ENCODE results near the gene TMEM143.
"Not testable (repeated sequence)": the region's sequence is repeated elsewhere in the genome, so short reads cannot be mapped to it uniquely, and the experiment has no call there.

Gene TMEM143

DNA sequence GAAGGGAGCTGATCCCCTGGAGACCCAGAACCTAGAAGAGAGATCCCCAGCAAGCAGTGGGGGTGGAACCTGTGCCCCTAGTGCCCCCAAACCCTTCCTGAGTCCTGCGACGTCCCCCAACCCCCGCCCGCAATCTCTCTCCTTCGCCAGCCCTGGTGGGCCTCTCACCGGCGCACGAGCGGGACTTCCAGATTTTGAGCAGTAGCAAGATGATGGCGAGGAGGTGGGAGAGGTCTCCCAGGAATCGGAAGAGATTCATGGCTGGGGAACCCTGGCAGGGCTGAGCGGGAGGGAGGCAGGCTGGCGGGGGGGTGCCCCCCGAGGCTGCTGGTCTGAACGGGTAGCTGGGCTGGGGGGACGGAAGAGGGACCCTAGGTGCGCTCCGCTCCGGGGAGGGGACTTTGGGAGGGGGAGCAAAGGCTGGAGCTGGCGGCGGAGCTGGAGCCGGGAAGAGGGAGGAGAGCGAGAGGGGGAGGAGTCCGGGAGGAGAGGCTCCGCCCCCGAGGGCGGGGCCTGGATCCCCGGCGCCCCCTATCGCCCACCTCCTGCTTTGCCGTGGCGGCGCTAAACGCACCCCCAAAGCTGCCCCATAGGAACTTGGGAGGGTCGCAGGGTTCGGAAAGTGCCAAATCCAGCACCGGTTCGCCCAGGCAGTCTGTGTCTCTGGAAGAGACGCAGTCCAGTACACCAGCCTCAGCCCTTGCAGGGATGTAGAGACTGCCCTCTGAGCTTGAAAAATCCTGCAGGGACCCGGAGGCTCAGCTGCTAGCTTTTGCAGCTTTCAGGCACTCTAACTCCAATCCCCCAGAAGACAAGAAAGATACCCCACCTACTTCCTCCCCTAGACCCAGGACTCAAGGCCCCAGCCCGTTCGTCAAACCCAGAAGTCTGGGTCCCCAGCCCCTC lies 27.6 kb upstream of the TMEM143 start, which contains the start of gene KDELR1:
KDELR1 (minus strand) TSS at position 452 of the 906 bp plus-strand sequence; CDS start at position 259, 193 bp downstream.
- DNase-seq (ENCODE audit: low read depth, low spot score) = peak; percentile 38

DNA sequence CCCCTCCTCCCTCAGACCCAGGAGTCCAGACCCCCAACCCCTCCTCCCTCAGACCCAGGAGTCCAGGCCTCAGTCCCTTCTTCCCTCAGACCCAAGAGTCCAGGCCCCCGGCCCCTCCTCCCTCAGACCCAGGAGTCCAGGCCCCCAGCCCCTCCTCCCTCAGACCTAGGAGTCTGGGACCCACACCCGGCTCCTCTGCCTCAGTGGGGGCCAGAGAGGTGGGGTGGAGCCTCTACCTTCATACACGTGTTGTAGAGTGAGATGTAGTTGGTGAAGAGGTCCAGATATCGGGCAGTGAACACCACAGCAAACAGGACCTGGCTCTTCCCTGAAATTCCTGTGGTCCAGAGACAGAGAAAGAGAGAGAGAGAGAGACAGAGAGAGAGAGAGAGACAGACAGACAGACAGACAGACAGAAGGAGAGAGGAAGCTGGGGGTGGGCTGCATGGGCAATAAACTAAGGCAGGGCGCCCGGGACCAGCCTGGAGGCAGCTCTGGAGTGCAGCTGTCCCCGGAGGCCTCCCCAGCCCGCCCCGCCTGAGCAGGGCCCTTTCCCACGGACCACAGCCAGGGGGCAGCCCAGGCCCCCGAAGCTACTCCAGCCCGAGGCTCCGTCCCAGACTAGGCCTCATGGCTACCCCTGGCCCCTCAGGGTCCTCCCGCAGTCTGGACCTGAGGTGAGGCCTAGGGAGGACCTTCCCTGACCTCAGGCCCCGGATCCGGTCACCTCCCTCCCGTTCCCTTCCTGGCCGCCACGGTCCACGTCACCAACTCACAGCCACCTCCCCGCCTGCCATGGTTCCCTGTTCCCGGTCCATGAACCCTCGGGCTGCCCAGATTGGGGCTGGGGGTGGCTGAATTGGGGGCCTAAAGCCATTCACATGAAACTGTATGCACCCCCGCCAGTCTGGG lies 26.7 kb upstream of the TMEM143 start:
- DNase-seq (ENCODE audit: low read depth, low spot score) = peak; percentile 26

DNA sequence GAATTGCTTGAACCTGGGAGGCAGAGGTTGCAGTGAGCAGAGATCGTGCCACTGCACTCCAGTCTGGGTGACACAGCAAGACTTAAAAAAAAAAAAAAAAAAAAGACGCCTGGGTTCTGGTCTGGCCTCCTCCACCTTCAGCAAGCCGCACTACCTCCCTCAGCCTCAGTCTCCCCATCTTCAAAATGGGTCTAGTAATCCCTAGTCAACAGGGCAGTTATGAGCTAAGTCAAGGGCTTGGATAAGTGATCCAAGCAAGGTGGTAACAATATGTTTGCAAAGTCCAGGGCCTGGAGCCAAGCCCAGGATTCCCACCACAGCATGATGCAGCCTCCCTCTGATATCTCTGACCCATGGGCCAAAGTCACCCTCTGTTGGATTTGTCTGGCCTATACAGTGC lies 23.2 kb upstream of the TMEM143 start:
- no peak for DNase-seq (ENCODE audit: low read depth, low spot score)

DNA sequence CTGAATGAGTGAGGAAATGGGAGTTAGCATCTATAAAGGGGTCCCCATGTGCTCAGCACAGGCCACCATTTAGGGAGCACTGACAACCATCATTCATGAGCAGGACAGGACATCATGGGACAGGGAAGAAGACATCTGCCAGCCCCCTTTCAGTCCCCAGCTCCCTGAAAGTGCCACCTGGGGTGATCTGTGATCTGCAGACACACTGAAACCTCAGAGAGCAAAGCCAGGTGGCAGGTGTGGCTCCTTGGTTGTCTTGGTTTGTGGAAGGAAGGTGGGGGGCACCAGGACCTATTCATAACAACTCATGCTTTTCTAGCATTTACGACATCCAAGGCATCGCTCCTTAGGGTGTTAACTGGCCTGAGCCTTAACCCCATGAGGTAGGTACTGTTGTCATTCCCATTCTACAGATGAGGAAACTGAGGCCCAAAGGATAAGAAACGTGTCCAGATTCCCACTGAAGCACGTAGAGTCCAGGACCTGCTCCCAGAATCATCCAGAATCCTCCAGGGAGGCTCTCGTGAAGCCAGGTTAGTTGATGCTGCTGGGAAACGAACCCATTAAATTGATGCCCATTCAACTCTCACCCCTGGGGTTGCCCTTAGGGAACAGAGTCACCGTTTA lies 21.8 kb upstream of the TMEM143 start:
- DNase-seq (ENCODE audit: low read depth, low spot score) = no peak

DNA sequence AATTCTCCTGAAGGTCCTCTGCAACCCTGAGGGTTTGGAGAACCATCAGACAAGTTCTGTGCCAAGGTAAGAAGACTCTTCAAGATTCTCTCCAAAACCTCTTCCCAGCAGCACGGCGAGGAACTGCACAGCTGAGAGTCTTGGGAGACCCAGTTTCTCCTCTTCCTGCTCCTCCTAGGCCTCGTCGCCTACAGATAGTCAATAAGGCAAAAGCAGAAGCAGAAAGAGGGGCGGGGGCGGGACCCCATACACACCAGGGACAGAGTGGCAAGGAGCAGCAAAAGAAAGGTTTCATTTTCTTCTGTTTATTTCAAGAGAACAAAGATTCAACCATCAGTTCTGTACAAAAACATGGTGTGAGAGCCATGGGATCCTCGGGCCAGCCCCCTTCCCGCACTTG lies 18.5 kb upstream of the TMEM143 start:
- DNase-seq (ENCODE audit: low read depth, low spot score) = no peak

DNA sequence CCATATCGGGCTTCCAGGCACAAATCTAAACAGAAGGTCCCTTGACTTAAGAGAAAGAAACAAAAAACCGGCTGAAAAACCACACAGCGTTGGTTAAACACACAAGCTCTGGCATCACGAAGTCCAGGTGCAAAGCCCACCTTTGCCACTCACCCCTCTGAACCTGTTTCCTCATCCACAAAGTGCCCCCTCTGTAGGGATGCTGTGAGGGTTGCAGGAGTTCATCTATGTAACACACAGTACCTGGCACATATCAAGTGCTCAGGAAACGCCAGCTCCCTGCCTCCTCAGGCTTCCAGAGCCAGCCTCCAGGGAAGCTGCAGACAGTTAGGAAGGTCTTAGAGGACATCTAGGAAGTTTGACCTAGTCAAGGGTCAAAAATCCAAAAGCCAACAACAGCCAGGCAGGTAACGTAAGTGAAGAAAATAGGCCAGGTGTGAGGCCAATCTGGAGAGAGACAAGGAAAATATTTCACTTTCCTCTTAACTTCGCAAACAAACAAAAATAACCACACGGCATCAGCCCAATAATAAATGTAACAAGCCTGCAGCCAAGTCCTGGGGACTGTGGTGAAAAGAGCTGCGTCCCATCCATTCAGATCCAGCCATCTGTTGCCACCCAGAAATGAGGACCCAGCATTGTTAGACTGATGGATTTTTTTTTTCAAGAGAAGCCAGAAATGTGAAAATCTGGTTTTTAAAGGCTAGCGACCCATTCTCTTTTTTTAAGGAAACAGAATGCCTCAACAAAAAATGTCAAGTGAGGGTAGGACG lies 17.6 kb upstream of the TMEM143 start:
- DNase-seq (ENCODE audit: low read depth, low spot score) = no peak

DNA sequence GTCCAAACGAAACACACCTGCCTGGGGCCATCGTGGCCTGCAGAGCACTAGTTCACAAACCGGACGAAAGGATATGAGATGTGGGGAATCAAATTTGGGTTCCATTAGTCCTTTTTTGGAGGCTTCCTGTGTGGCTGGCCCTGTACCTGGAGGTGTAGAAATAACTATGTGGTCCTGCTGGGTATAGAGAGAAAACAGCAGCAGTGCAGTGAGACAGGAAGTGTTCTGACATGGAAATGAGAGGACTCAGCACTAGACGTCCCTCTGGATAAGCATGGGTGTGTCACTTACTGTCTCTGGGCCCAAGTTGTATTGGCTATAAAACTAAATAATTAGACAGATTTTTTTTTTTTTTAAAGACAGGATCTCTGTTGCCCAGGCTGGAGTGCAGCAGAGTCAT lies 15.3 kb upstream of the TMEM143 start:
- DNase-seq (ENCODE audit: low read depth, low spot score) = no peak

DNA sequence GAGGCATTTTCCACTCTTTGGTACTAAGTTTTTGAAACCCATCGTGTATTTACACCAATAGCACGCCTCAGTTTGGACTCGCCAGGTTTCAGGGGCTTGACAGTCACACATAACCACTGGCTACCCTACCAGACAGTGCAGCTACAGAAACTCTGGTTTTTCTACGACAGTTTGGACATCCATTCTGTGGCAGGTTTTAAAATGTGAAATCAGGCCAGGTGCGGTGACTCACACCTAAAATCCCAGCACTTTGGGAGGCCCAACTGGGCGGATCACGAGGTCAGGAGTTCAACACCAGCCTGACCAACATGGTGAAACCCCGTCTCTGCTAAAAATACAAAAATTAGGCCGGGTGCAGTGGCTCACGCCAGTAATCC lies 14.4 kb upstream of the TMEM143 start:
- DNase-seq (ENCODE audit: low read depth, low spot score) = no peak

DNA sequence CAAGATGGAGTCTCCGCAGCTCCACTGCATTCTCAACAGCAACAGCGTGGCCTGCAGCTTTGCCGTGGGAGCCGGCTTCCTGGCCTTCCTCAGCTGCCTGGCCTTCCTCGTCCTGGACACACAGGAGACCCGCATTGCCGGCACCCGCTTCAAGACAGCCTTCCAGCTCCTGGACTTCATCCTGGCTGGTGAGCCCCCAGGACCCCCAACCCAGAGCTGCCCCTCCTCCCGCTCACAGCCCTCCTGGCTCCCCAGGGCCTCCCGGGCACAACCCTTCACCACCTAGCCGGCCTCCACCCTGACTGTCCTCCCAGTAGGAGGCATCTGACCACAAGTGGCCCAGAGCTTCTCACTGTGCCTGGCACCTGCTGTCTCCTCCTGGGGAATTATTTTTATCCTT lies 9.8 kb upstream of the TMEM143 start:
- DNase-seq (ENCODE audit: low read depth, low spot score) = no peak

DNA sequence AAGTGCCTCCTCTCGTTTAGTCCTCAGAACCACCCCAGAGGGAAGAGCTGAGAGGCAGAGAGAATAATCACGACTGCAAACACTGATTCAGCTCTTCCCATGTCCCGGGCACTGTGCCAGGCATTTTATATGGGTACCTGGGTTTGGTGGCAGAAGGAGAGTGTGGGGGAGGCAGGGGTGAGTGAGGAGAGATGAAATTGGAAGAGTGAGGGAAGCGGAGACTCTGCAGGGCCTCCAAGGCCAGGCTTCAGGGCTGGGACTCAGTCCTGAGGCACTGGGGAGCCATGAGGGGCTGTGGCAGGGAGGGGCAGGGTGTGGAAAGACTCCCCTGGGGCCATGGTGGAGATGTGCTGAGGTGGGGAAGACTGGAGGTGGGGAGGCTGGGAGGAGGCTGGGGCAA lies 9.2 kb upstream of the TMEM143 start:
- no peak for DNase-seq (ENCODE audit: low read depth, low spot score)

DNA sequence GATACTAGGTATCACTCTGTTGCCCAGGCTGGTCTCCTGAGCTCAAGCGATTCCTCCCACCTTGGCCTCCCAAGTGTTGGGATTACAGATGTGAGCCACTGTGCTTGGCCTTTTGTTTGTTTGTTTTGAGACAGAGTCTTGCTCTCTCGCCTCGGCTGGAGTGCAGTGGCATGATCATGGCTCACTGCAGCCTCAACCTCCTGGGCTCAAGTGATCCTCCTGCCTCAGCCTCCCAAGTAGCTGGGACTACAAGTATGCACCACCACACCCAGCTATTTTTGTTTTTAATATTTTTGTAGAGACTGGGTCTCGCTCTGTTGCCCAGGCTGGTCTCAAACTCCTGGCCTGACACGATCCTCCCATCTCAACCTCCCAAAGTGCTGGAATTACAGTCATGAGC lies 8.0 kb upstream of the TMEM143 start:
- not testable (repeated sequence) for DNase-seq (ENCODE audit: low read depth, low spot score)

DNA sequence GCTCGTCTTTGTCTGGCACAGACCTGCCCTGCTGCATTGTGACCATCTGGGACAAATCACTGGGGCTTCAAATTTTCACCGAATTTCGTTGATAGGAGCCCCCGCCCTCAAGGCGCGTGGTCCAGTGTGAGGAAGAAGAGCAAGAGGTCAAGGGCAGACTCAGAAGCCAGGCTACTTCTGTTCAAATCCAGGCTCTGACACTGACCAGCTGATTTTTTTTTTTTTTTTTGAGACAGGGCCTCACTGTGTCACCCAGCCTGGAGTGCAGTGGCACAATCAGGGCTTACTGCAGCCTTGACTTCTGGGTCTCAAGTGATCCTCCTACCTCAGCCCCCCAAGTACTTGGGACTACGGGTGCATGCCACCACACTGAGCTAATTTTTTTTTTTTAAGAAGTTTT lies 7.6 kb upstream of the TMEM143 start:
- DNase-seq (ENCODE audit: low read depth, low spot score) = no peak

DNA sequence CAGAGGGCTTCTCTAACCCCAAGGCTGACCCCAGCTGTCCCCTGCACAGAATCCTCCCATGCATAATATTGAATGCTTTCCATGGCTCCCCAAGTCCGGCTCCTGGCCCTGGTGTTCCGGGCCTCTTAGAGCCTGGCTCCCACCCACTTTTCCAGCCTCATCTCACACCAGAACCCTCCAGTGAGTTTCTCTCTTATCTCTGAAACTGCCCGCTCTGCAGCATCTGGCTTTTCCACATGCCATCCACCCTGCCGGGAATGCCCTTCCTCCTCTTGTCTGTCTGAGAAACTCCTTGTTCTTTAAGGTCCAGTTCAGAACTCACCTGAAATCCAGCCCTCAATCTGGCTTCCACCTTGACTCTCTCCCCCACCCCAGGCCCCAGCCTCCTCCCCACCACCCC lies 7.2 kb upstream of the TMEM143 start:
- no peak for DNase-seq (ENCODE audit: low read depth, low spot score)

DNA sequence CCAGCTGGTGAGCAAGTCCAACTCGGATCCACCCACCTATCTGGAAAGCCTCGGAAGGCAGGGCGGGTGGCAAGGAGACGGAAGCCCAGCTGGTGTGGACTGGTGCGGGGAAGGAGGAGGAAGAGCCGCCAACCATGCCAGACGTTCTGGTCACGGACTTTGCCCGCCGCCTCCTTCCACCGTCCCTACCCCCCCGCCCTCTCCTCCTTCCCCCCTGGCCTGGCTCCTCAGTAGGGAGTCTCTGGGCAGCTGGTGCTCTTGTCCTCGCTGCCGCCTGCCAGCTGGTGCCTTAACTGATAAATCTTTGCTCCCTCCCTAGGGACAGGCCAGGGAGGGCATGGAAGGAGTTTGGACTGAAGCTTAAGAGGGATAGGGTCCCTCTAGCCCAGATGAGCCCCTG lies 5.2 kb upstream of the TMEM143 start:
- DNase-seq (ENCODE audit: low read depth, low spot score) = no peak

DNA sequence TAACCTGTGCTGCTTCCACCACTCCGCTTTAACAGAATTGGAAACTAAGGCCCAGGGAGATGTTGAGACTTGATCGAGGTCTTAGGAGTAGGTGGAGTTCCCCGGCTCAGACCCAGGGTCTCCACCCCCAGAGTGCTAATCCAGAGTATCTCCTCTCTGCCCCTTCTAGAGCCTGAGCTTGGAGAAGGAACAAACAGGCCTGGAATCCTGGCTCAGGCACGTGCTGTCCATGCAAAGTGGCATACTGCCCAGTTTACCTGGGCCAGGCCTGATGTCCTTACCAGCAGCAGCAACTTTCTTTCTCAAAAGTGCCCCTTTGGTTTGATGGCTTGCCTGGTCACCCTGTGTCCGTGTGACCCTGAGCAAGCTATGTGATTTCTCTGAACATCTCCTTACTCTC lies 4.1 kb upstream of the TMEM143 start:
- no peak for DNase-seq (ENCODE audit: low read depth, low spot score)

DNA sequence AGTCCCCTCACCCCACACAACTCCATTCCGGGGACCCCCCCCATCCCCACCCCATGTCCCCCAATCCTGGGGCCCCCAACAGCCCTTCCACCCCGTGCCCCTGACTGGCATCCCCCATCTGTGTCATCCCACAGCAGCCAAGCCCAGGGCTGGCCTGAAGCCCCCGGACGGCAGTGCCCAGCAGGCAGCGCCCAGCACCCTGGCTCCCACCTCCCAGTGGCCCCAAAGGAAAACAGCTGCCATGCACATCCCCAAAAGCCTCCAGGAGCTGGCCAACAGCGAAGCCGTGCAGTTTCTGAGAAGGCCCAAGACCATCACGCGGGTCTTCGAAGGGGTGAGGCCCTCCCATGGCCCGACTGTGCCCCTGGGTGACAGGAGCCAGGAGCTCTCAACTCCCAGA lies 1.9 kb upstream of the TMEM143 start:
- DNase-seq (ENCODE audit: low read depth, low spot score) = no peak

DNA sequence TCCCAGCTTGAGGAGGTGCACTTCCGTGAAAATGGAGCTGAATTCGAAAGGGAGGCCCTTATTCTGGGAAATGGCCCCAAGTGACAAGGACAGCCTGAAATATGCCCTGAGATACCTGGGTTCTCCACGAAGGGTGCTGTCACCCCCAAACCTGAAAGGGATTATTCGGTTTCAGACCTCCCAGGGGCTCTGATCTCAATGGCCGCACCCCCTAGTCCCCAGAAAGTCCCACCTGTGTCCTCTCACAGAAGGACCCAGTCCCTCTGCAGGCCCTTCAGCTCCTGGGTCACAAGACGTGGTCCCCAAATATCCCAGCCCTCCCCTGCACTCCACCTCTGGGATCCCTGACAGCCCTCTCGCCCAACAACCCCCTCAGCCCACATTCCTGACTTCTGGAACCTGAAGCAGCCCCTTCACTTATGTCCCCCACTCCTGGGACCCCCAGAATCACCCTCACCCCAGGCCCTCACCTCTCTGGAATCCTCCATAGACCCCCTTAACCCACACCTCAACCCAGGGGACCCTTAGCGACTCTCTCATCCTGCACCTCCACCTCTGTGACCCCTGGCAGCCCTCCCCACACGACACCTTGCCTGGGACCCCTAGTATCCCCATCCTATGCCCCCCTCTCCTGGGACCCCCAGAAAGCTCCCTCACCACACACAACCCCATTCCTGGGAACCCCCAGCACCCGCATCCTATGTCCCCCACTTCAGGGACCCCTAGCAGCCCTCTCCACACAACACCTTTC lies 1.0 kb upstream of the TMEM143 start:
- DNase-seq (ENCODE audit: low read depth, low spot score) = no peak

DNA sequence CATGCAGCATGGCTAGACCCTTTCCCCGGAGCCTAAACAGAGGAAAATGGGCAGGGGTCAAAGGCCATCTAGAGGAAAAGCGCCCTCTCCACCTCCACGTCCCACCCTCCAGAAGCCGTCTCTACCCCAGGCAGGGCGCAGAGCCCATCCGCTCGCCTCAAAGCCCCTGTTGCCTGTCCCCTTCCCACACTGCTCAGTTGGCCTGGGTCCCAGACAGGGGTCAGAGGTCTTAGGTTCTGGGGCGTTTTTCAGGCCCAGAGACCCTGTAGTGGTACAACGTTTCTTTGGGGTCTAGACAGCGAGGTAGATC lies 285 bp downstream of the TMEM143 start:
- DNase-seq (ENCODE audit: low read depth, low spot score) = no peak

DNA sequence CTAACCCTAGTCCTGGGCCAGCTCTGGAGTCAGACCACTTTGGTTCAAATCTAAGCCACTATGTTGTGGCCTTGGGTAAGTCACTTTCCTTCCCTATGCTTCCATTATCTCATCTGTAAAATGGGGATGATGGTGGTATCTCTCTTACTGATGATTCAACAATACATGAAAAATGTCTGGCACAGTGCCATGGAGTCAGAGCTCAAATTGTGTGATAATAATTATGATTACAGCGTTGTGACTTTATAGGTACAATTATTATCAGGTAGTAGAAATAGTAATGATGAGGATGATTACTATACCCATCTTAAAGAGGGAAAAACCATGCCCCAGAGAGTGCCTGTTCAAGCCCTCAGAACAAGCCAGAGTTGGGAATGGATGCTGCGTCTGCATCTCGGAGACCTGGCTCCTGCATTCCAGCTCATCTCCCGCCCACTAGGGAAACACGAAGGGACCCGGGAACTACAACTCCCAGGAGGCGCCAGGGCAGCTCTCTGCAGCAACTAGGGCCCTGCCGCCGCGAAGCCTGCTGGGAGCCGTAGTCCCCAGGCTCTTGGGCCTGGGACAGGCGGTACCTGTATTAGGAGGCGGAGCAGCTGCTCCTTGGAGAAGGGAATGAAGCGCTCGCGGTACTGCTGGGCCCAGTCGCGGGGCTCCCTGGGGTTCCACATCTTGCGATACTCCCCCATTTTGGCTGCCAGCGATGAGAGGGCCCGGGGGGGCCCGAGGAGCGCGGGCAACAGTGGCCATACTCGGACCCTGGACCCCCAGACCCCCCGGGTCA lies 832 bp downstream of the TMEM143 start:
- peak; percentile 74 for DNase-seq (ENCODE audit: low read depth, low spot score)

DNA sequence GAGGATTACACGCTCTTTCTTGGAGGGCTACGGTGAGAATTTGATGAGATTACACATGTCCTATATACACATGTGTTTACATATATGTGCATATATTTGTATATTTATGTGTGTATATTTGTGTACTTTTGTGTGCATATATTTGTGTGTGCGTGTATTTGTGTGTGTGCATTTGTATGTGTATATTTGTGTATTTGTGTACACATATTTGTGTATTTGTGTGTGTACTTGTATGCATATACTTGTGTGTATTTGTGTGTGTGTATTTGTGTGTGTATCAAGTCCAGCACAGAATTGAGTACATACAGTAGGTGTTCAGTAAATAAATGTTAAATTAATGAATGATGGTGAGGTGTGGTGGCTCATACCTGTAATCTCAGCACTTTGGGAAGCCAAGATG lies 1.8 kb downstream of the TMEM143 start:
- no peak for DNase-seq (ENCODE audit: low read depth, low spot score)
